GM21786 (cell line): Measurements from ENCODE around the gene PDCD1LG2.

ENCODE experiments used
- ATAC-seq: cut with Tn5 transposase; IDR thresholded peaks from one replicate; pipeline ENCODE4 v1.9.1; 2021; ENCODE audit not compliant: unreplicated experiment

Gene PDCD1LG2

DNA sequence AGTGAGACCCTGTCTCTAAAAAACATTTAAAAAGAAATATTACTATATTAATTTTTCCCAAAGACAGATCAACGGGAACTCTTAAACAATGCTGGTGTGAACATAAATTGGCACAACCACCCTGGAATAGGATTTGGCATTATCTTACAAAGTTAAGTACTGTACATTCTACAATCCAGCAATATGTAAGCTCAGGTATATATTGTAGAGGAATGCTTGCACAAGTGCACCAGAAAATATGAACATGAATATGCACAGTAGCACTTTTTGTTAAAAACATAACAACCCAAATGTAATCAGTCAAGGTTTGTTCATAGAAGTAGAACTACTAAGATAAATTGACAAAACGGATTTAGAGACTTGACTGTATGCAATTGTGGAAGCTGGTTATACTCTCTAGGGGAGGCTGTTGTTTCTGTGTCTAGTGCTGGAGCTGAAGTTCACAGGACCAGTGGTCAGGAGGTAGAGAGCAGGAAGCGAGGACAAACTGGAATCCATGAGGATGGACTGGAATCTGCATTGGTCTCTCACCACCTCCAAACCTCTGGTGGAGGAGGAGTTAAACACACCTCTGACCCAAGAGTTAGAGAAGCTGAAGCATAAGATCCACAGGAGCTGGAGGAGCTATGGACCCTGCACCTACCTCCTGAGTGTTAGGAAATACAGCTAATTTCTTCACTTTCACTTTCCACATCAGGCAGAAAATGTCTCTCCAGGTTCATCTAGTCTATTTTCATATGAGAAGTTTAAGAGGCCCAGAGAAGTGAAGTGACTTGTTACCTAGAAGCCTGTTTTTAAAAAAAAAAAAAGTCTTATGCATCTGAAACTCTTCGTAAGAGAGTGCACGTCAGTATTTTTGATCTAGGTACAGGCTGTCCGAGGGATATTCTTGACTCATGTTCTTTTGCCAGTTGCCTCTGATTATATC lies 98.2 kb downstream of the PDCD1LG2 start:
- ATAC-seq = peak; percentile 75

GRCh38 chr9:5609226-5609596 lies 98.9 kb downstream of the PDCD1LG2 start:
- ATAC-seq = no peak

DNA sequence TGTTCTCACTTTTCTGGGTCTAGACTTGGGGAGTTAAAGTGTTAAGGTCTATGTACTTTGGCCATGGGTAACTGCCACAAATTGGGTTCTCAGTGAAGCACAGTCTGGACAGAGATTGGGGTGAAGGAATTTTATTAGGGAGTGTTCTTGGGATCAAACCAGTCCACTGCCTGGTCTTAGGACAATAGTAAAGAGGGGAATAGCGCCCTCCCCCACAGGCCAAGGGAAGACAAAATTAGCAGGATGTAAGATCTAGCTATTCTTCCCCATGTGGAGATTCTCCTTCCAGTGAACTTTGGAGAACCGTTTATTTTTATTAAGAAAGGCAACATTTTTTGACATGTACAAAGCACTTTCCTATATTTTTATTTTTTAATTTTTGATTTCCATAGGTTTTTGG lies 100.2 kb downstream of the PDCD1LG2 start:
- ATAC-seq = no peak

- ATAC-seq = no peak
Observed at GRCh38 chr9:5611321-5612184, 101.2 kb downstream of the PDCD1LG2 start.

- ATAC-seq = no peak
Observed at GRCh38 chr9:5612185-5612530, 101.8 kb downstream of the PDCD1LG2 start.

- no peak for ATAC-seq
Observed at GRCh38 chr9:5614192-5614591, 103.9 kb downstream of the PDCD1LG2 start.

DNA sequence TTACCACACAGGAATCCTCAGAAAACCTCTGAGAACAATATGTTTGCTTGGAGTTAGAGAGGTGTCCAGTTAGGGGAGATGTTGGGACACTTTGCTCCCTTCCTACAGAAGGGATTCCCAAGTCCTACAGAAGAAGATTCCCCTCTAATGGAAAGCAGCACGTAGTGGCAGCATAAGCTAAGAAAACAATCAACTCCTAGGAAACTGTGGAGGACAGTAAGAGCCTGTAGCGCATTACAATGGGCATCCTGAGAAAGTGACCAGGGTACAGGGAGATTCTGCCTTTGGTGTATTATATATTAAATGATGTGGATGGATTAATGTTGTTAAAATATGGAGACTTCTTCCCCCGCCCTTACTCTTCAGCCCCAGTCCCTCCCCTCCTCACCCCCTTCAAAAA lies 104.7 kb downstream of the PDCD1LG2 start:
- ATAC-seq = no peak

DNA sequence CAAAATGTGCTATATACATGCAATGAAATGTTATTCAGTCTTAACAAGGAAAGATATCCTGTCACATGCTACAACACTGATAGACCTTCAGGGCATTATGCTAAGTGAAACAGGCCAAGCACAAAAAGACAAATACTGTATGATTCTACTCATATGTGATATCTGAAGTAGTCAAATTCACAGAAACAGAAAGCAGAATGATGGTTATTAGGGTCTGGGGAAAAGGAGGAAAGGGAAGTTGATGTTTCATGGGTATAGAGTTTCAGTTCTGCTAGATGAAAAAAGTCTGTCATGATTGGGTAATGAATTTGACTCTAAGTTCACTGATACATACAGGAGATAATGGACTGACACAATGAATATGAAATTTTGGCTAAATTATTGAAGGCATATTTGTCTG lies 107.4 kb downstream of the PDCD1LG2 start:
- peak; percentile 98 for ATAC-seq

GRCh38 chr9:5620494-5620893 lies 110.2 kb downstream of the PDCD1LG2 start:
- ATAC-seq = no peak
